Adrenal gland (tissue), 12 donors: Measurements from ENCODE around the gene ZNF878. TPM values are rescaled to one million over a fixed set of nuclear protein-coding genes. Genes with fewer than 3 reads are reported as not detected.
"Not testable (repeated sequence)": the region's sequence is repeated elsewhere in the genome, so short reads cannot be mapped to it uniquely, and the experiment has no call there.

ENCODE experiments used
- DNase-seq, 7 donors: peaks; one replicate each; pipeline ENCODE4 v3.0.0-alpha.2; 2019 to 2020
- H3K27ac ChIP-seq, 5 donors: fragments of 200-600 bp; sonication (generic) in 4 of 5; 1 replicate in 3 of 5; 2 replicates in 2 of 5; pipeline versions ENCODE4 v1.5.1 to v1.8.0; 2016 to 2020; ENCODE audit warnings: mild to moderate bottlenecking in 1 of 5
- H3K27me3 ChIP-seq: fragments of 200-600 bp; 2 replicates; pipeline ENCODE4 v1.8.0; 2021
- H3K36me3 ChIP-seq, 2 donors: fragments of 200-600 bp; replicated peaks in 1 of 2; 1 replicate in 1 of 2; 2 replicates in 1 of 2; pipeline versions ENCODE4 v1.5.1 to v1.8.0; 2018 to 2022
- H3K4me1 ChIP-seq, 2 donors: fragments of 200-600 bp; replicated peaks in 1 of 2; 1 replicate in 1 of 2; 2 replicates in 1 of 2; pipeline versions ENCODE4 v1.5.1 to v1.8.0; 2018 to 2021
- H3K4me3 ChIP-seq, 4 donors: fragments of 200-600 bp; sonication (generic) in 3 of 4; one replicate each; pipeline ENCODE4 v1.5.1; 2016 to 2018
- H3K9me3 ChIP-seq, 3 donors: fragments of 200-600 bp; sonication (generic) in 1 of 3; replicated peaks in 1 of 3; 1 replicate in 2 of 3; 2 replicates in 1 of 3; pipeline versions ENCODE4 v1.5.1 to v1.8.0; 2016 to 2021
- POLR2A ChIP-seq, 2 donors: fragments of 450-650 bp; IDR thresholded peaks; one replicate each; pipeline ENCODE4 v1.6.1; 2017; ENCODE audit warnings: antibody characterized with exemption in 2 of 2, mild to moderate bottlenecking in 2 of 2, moderate library complexity in 1 of 2
- WGBS, 4 donors: extraction: QIAGEN DNeasy Blood & Tissue Kit in 2 of 4; methylation state at CpG; one replicate each; pipeline versions ENCODE4 v1.1.5 to v1.1.7; 2013 to 2017; 5-methylcytosine and 5-hydroxymethylcytosine counted together
- intact Hi-C, 2 donors: fragments of 100-400 bp; cut with DNase I; formaldehyde crosslinking; loops; one replicate each; pipeline versions ENCODE4 v1.14.1 to v1.15.0; 2022 to 2023
- polyA plus RNA-seq, 3 donors: library from polyadenylated mRNA; stranded (reverse); fragments of 200-250 nt in 2 of 3; fragments of 350-450 nt in 1 of 3; fragmentation: Illumina TruSeq in 1 of 3; extraction: RNeasy Lipid Tissue Mini Kit (QIAGEN cat#74804) in 1 of 3; gene quantifications; one replicate each; pipeline ENCODE4 v1.2.3, GENCODE V29; 2013 to 2014
- total RNA-seq, 9 donors: library from RNA; depleted of rRNA in 4 of 9; stranded (reverse); fragments of >200 nt in 4 of 9; fragments of 120-200 nt in 1 of 9; fragmentation: NEBNext Ultra II Directional in 1 of 9; extraction: Animal tissue kit (Norgen Biotek cat#: 25700) in 1 of 9; gene quantifications; one replicate each; pipeline versions ENCODE4 v1.1.0 to v1.2.4, GENCODE V29; 2013 to 2023
- TF ChIP-seq, protein P1 (sequence below), 6 experiments: fragments of 450-650 bp in 4 of 6; fragments of 200-600 bp in 2 of 6; sonication (generic) in 1 of 6; IDR thresholded peaks; 1 replicate in 5 of 6; 2 replicates in 1 of 6; pipeline versions ENCODE4 v1.5.1 to v1.8.0; 2016 to 2021; ENCODE audit warnings: antibody characterized with exemption in 6 of 6, mild to moderate bottlenecking in 2 of 6, moderate library complexity in 1 of 6
- donor health status: healthy with polysubstance abuse.
- donor health status: Bipolar disorder and iron deficiency.
- donor health status: DM: yes; HTN: yes; CAD: no.
- donor health status: DM: no; HTN: no; CAD: no.
- donor health status: DM: no; HTN: no; CAD: no.
- donor health status: DM: yes; HTN: yes; CAD: no.

The ZNF878 gene
- total and polyA plus RNA-seq, 12 donors: 0.20 to 0.68 (median 0.28) TPM; not detected in 1

DNA sequence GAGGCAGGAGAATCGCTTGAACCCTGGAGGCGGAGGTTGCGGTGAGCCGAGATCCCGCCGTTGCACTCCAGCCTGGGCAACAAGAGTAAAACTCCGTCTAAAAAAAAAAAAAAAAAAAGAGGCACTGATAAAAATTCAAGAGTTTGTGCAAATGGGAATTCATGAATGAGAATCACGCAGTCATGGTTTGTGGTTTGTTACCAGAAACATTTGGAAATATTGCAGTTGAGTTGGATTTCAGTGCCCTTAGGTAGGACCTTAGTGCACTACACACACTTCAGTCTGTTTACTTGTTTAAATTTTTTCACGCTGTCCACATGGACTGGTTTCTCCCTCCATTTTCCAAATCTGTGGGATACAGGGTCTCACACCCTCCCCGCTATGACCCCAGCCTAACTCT lies 40.2 kb upstream of the ZNF878 start:
- Histone ChIP-seq H3K36me3 (no peaks in the 10 kb centered on the region), H3K27me3 (no peaks in the 10 kb centered on the region), H3K4me1 (peaks cover 0 to 3% of the 10 kb centered on the region in 2 donors), H3K27ac (no peak overlapping the region), H3K4me3 (peak overlapping the region in 2 of 4 donors; percentile 82 to 84), H3K9me3 (no peaks in the 10 kb centered on the region)
- intact Hi-C loops: no loop called here
- WGBS, 4 donors: 21 to 35% (median 26%) methylated on average over 10 of the region's 10 CpGs
- no peak for DNase-seq
- TF ChIP-seq, protein P1, sequence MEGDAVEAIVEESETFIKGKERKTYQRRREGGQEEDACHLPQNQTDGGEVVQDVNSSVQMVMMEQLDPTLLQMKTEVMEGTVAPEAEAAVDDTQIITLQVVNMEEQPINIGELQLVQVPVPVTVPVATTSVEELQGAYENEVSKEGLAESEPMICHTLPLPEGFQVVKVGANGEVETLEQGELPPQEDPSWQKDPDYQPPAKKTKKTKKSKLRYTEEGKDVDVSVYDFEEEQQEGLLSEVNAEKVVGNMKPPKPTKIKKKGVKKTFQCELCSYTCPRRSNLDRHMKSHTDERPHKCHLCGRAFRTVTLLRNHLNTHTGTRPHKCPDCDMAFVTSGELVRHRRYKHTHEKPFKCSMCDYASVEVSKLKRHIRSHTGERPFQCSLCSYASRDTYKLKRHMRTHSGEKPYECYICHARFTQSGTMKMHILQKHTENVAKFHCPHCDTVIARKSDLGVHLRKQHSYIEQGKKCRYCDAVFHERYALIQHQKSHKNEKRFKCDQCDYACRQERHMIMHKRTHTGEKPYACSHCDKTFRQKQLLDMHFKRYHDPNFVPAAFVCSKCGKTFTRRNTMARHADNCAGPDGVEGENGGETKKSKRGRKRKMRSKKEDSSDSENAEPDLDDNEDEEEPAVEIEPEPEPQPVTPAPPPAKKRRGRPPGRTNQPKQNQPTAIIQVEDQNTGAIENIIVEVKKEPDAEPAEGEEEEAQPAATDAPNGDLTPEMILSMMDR (IDR thresholded peaks at IDR 0.05): no peak
- TF ChIP-seq POLR2A (IDR thresholded peaks at IDR 0.05): no peak

DNA sequence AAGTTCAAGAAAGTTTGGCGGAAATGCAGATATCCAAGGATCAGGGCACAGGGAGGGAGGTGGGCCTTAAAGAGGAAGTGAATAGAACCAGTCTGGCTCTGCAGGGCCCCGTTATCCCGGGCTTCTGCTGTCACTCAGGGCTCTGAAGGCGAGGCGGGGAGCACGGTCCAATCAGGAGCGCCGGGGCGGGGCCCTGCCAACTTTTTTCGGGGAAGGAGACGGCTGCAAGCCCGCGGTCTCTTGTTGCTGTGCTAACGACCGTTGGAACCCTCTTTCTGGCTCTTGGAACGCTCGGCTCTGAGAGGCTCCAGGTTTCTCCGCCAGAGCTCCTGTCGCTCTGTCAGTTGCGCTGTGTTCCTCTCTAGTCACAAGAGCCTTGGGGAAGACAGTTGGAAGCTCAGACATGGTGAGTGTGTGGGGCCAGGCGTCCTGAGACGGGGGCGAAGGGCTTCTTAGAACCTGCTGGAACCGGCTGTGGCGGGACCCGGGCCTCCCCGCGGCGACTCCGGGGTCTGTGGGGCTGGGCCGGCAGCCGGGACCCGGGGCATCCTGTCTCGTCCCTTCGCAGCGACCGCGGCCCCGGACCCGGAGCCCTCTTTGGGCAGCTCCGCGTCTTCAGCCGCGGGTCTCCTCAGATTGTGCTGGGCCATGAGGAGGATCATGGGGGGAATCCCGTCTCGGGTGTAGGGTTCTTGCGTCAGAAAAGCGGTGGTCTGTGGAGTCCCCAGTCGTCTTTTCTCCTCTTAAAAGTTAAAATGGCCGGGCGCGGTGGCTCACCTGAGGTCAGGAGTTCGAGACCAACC lies 39.5 kb upstream of the ZNF878 start:
- Histone ChIP-seq H3K27me3 (no peaks in the 10 kb centered on the region), H3K4me1 (peaks cover 0 to 3% of the 10 kb centered on the region in 2 donors), H3K36me3 (no peaks in the 10 kb centered on the region), H3K9me3 (no peaks in the 10 kb centered on the region), H3K27ac (peak overlapping the region in 4 of 5 donors; percentile 44 to 81 (median 60)), H3K4me3 (peak overlapping the region; percentile 66 to 84 (median 78))
- WGBS, 4 donors: 1% methylated on average over 26 to 53 of the region's 53 CpGs
- peak; percentile 80 to 93 (median 87) for DNase-seq
- intact Hi-C loops: no loop called here
- TF ChIP-seq POLR2A (IDR thresholded peaks at IDR 0.05): peak in 1 of 2 donors; percentile 41
- TF ChIP-seq, protein P1 (IDR thresholded peaks at IDR 0.05): no peak

DNA sequence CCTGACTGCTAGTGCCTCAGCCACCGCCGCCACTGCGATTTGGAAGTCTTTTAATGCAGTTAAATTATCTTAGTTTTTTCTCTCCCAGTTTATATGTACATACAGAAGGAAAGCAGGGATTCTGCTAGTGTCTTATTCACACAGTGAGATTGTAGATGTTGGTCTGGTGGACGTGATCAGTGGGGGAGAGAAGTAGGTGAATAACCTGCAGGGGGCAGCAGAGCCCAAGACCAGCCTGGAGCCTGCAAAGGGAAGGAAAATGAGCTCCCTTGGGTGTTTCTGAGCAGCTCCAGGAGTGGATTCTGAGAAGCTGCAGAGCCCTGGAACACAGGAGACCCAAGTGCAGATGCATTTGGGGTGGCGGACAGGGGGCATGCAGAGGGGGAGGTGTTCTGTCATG lies 38.0 kb upstream of the ZNF878 start:
- intact Hi-C loops: no loop called here
- TF ChIP-seq POLR2A (IDR thresholded peaks at IDR 0.05): no peak
- TF ChIP-seq, protein P1 (IDR thresholded peaks at IDR 0.05): peak; percentile 35 to 64 (median 54)
- Histone ChIP-seq H3K27me3 (no peaks in the 10 kb centered on the region), H3K4me3 (no peak overlapping the region), H3K36me3 (no peaks in the 10 kb centered on the region), H3K27ac (no peak overlapping the region), H3K9me3 (no peaks in the 10 kb centered on the region), H3K4me1 (peaks cover 0 to 3% of the 10 kb centered on the region in 2 donors)
- WGBS, 4 donors: 39 to 71% (median 54%) methylated on average over 5 of the region's 5 CpGs
- peak; percentile 60 to 83 (median 71) for DNase-seq

DNA sequence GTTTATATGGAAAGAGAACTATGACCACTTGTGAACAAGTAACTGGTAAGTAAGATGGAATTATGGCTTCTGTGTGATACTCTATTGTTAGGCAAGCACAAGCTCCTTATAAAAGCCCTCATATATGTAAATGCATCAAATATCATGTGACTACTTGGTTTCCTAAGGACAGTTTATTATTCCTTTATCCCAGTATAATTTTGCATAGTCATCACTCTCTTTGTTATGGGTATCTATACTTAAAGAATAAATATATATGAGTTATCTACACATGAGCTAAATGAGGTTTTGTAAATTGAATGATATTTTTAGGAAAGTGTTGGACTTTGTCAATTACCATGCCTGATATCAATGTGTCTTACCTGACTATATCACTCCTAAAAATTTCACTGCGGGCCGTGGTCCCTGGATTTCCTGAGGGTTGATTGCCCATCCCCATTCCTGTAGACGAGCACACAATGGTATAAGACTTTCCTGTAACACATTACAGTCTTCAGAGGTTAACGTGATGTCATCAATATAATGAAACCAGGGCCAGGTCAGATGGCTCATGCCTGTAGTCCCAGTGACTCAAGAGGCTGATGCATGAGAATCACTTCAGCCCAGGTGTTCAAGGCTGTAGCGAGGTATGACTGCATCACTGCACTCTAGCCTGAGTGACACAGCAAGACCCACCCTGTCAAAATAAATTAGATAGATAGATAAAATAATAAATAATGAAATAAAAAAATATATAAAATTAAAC lies 32.5 kb upstream of the ZNF878 start:
- WGBS, 4 donors: 89 to 95% (median 93%) methylated on average over 5 of the region's 5 CpGs
- Histone ChIP-seq H3K4me1 (no peaks in the 10 kb centered on the region), H3K4me3 (no peak overlapping the region), H3K36me3 (no peaks in the 10 kb centered on the region), H3K27me3 (no peaks in the 10 kb centered on the region), H3K27ac (no peak overlapping the region), H3K9me3 (peaks cover 0 to 16% (median 0%) of the 10 kb centered on the region in 3 donors)
- intact Hi-C loops: loop anchor here in 1 of 2 donors (5.0 kb wide), 1 partner anchor 52 kb away; no protein-coding TSS in a partner anchor
- DNase-seq: no peak
- TF ChIP-seq, protein P1 (IDR thresholded peaks at IDR 0.05): no peak
- TF ChIP-seq POLR2A (IDR thresholded peaks at IDR 0.05): no peak

DNA sequence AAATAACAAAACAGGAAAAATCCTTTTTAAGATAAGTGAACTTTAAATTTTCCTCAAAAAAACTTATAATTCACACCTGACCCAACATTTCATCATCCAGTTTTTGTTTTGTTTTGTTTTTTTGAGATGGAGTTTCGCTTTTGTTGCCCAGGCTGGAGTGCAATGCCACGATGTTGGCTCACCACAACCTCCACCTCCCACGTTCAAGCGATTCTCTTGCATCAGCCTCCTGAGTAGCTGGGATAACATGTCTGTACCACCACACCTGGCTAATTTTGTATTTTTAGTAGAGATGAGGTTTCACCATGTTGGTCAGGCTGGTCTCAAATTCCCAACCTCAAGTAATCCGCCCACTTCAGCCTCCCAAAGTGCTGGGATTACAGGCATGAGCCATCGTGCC lies 30.6 kb upstream of the ZNF878 start:
- H3K36me3 ChIP-seq, H3K27me3 ChIP-seq, H3K27ac ChIP-seq, H3K4me3 ChIP-seq, DNase-seq, intact Hi-C loops, H3K4me1 ChIP-seq: not testable (repeated sequence)
- peaks cover 0 to 35% (median 7%) of the 10 kb centered on the region in 3 donors for H3K9me3 ChIP-seq
- WGBS, 4 donors: 94 to 96% (median 95%) methylated on average over 6 of the region's 6 CpGs
